Measurements from ENCODE around the gene KCTD3. TPM values are rescaled to one million over a fixed set of nuclear protein-coding genes. Genes with fewer than 3 reads are reported as not detected.

Gene KCTD3
- total RNA-seq, 1 experiment from 2014 or later, result 46.7 TPM

DNA sequence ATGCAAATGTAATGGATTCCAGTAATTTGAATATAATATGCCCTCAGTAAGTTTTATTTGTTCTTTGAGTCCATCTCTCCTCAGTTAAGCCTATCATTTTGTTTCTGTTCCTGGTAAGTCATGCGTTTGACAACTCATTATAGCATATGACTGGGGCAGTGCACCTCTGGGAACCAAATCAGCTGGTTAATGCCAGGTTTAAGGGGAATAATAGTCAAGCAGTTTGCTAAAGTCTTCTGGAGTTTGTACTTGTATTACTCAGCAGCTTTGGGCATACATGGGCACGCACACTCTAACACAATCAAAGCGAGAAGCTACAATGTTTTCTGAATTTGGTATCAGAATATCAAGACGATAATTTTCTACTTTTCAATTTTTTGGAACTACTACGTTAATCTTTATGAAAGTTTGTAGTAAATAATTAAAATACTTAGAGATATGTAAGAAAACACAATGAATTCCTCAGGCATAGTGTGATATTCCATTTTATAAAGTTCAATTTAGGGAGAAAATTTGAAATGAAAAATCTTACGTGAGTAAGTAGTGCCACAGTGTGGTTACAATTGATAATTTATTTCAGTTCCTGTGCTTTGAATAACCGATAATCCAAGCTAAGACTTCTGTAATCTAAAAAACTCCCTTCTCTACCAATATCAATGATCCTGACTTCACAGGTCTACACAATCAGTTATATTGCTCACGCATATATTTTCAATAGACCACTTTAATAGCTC lies 43.8 kb upstream of the KCTD3 start:
- no peak overlapping the region for H3K27ac ChIP-seq (ENCODE audit: low read depth, low read length)
- H2AFZ ChIP-seq (ENCODE audit: low read depth, low read length, poor library complexity, severe bottlenecking), result no peak overlapping the region
- H3K4me1 ChIP-seq (ENCODE audit: control insufficient read depth in 1 of 2, insufficient read depth in 2 of 2, low read length in 2 of 2), result no peaks in the 10 kb centered on the region
- H3K9me2 ChIP-seq (ENCODE audit: insufficient read depth), result no peaks in the 10 kb centered on the region
- POLR2A ChIA-PET, result no interaction called here
- no peak overlapping the region for H3K4me3 ChIP-seq (replicated peaks in 1 of 2; ENCODE audit: low read depth in 1 of 2, low read length in 2 of 2)
- no peaks in the 10 kb centered on the region for H4K20me1 ChIP-seq (ENCODE audit: insufficient read depth)
- no peak for TF ChIP-seq EGR1 (IDR thresholded peaks at IDR 0.05; ENCODE audit: low read depth)
- TF ChIP-seq, protein P1, sequence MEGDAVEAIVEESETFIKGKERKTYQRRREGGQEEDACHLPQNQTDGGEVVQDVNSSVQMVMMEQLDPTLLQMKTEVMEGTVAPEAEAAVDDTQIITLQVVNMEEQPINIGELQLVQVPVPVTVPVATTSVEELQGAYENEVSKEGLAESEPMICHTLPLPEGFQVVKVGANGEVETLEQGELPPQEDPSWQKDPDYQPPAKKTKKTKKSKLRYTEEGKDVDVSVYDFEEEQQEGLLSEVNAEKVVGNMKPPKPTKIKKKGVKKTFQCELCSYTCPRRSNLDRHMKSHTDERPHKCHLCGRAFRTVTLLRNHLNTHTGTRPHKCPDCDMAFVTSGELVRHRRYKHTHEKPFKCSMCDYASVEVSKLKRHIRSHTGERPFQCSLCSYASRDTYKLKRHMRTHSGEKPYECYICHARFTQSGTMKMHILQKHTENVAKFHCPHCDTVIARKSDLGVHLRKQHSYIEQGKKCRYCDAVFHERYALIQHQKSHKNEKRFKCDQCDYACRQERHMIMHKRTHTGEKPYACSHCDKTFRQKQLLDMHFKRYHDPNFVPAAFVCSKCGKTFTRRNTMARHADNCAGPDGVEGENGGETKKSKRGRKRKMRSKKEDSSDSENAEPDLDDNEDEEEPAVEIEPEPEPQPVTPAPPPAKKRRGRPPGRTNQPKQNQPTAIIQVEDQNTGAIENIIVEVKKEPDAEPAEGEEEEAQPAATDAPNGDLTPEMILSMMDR (IDR thresholded peaks at IDR 0.05 in 2 of 3, conservative IDR thresholded peaks at IDR 0.05 in 1 of 3; ENCODE audit: borderline replicate concordance in 1 of 3, insufficient read depth in 1 of 3, low read depth in 2 of 3, low read length in 2 of 3), result peak in 2 of 3 experiments; percentile 29 to 42; a peak in 3 of 6 replicates
- peak; percentile 56 for TF ChIP-seq RAD21 (IDR thresholded peaks at IDR 0.05; ENCODE audit: low read depth)
- no TSS peak for BruUV-seq (replicated peaks)
- H3K4me2 ChIP-seq (ENCODE audit: low read length), result no peak overlapping the region
- H3K9ac ChIP-seq (ENCODE audit: low read length), result no peak overlapping the region
- DNase-seq (ENCODE audit: low read depth, low spot score) (peak; percentile 6), ATAC-seq (no peak)
- intact Hi-C loops (cut with micrococcal nuclease), result no loop called here
- CTCF ChIA-PET, result interaction anchor here (1.2 to 3.3 kb wide), 6 partner anchors 714 to 1262 kb away, joined by 3 to 23 read pairs (median 7); no protein-coding TSS in a partner anchor
- RAD21 ChIA-PET (ENCODE audit: low non-redundant PET in 1 of 2, low total read pairs in 2 of 2, uncharacterized antibody in 2 of 2, unreplicated experiment in 2 of 2), result no interaction called here
- no peaks in the 10 kb centered on the region for H3K27me3 ChIP-seq (ENCODE audit: insufficient read depth, low read length)
- H3K36me3 ChIP-seq (ENCODE audit: control insufficient read depth in 1 of 2, insufficient read depth in 2 of 2, low read length in 2 of 2), result no peaks in the 10 kb centered on the region
- H3K79me2 ChIP-seq (ENCODE audit: insufficient read depth, low read length), result no peaks in the 10 kb centered on the region
- H3K9me3 ChIP-seq (ENCODE audit: control insufficient read depth in 1 of 2, insufficient read depth in 1 of 2, low read depth in 1 of 2, low read length in 2 of 2), result no peaks in the 10 kb centered on the region

DNA sequence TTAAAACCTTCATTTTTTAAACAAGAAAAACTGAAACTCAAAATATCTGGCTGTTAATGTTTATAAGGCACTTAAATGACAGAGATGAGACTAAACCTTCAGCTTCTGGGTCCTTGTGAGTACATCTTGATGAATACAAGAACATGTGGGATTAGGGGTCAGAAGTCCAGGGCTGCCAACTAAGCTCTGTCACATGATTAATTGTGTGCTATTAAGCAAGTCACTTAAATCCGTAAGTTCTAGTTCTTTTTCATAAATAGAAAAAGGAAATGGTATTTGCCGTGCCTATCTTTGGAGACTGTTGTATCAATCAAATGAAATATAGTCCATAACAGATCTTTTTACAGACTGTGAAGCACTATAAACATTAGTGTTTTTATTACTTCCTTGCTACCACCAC lies 43.2 kb upstream of the KCTD3 start:
- BruUV-seq (replicated peaks), result no TSS peak
- Histone ChIP-seq H3K9me2 (ENCODE audit: insufficient read depth) (no peaks in the 10 kb centered on the region), H2AFZ (ENCODE audit: low read depth, low read length, poor library complexity, severe bottlenecking) (no peak overlapping the region), H3K79me2 (ENCODE audit: insufficient read depth, low read length) (no peaks in the 10 kb centered on the region), H3K27me3 (ENCODE audit: insufficient read depth, low read length) (no peaks in the 10 kb centered on the region), H3K4me1 (ENCODE audit: control insufficient read depth in 1 of 2, insufficient read depth in 2 of 2, low read length in 2 of 2) (no peaks in the 10 kb centered on the region), H3K27ac (ENCODE audit: low read depth, low read length) (no peak overlapping the region), H3K4me3 (replicated peaks in 1 of 2; ENCODE audit: low read depth in 1 of 2, low read length in 2 of 2) (no peak overlapping the region), H3K4me2 (ENCODE audit: low read length) (no peak overlapping the region), H4K20me1 (ENCODE audit: insufficient read depth) (no peaks in the 10 kb centered on the region), H3K36me3 (ENCODE audit: control insufficient read depth in 1 of 2, insufficient read depth in 2 of 2, low read length in 2 of 2) (no peaks in the 10 kb centered on the region), H3K9ac (ENCODE audit: low read length) (no peak overlapping the region), H3K9me3 (ENCODE audit: control insufficient read depth in 1 of 2, insufficient read depth in 1 of 2, low read depth in 1 of 2, low read length in 2 of 2) (no peaks in the 10 kb centered on the region)
- POLR2A ChIA-PET, result no interaction called here
- DNase-seq (ENCODE audit: low read depth, low spot score) (no peak), ATAC-seq (no peak)
- intact Hi-C loops (cut with micrococcal nuclease), result no loop called here
- RAD21 ChIA-PET (ENCODE audit: low non-redundant PET in 1 of 2, low total read pairs in 2 of 2, uncharacterized antibody in 2 of 2, unreplicated experiment in 2 of 2), result no interaction called here
- CTCF ChIA-PET, result interaction anchor here (1.2 to 3.3 kb wide), 6 partner anchors 715 to 1263 kb away, joined by 3 to 23 read pairs (median 7); no protein-coding TSS in a partner anchor
- TF ChIP-seq SP1 (IDR thresholded peaks at IDR 0.05; ENCODE audit: low read depth) (no peak), ZFX (IDR thresholded peaks at IDR 0.05) (no peak), FOSL1 (IDR thresholded peaks at IDR 0.05; ENCODE audit: low read depth) (no peak)
